ENCODE measurements around the gene MCTP1.
A peak's percentile ranks its signal among the peaks of the same experiment; 100 is the strongest.

Gene MCTP1

DNA sequence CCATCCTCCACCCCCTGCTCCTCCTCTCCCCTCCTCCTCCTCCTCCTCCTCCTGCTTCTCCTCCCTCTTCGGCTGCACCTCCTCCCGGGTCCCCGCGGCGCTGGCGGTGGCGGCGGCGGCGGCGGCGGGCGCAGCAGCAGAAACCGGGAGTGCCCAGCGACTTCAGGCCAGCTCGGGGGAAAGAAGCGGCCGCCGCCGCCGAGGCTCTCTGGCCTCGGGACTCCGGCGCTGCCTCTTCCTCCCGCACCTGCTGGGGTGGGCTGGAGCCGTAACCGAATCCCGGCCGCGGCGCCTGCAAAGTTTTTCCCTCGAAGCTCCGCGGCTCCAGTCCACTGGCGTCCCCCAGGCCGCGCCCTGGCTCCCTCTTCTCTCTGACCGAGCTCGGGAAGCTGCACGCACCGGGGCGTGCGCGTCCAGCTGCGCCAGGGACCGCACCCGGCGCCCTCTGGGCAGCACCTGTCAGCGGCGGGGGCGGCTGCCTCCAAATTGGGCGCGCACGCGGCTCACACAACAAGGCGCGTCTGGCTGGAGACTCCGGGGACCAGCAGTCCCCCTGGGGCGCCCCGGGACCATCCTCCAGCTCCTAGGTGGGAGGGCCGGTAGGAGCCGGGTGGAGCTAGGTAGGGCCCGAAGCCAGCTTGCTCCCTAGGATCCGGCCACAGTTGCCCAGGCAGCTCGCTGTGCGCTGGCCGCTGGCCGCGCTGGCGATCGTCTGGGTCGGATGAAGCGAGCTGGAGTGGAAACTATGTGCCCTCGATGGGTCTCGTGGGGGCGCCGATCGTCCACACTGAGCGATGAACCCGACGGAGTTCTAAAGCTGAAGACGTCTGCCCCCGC, at the start of gene MCTP1:
MCTP1 (minus strand) TSS at position 523 of the 837 bp plus-strand sequence.
- DNase-seq = peak in 1 of 2 experiments; percentile 9

DNA sequence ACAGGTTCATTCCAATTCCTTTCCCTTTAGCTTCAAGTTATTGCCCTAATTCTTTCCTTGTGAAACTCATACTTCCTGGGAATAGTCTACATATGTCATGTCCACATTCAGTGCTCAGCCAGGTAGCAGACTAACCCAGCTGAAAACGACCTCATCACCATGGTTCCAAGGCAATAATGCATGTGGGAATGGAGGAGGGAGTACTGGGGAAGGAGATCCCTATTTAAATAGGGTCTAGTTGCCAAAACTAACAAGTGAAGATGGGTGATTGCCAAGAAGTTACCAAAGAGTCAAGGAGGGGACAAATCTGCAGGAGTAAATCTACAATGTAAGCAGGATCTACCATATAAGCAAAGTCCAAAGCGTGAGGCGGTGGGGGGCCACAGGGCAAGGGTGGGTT, 47.3 kb upstream of the MCTP1 start:
- no peak for DNase-seq

DNA sequence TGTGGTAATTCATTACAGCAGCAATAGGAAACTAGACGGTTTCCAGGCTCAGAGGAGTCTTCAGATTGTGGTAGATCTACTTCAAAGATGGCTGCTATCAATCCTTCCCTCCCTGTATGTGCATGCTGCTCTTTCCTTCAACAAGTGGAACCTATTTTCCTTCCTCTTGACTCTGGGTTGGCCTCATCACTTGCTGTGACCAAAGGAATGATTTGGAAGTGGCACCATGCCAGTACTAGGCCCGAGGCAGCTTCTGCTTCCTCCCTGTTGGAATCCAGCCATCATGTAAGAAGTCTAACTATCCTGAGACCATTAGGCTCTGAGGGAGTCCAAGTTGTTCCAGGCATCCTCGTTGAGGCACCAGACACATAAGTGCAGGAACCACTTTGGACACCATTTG, 46.5 kb upstream of the MCTP1 start:
- no peak for DNase-seq

DNA sequence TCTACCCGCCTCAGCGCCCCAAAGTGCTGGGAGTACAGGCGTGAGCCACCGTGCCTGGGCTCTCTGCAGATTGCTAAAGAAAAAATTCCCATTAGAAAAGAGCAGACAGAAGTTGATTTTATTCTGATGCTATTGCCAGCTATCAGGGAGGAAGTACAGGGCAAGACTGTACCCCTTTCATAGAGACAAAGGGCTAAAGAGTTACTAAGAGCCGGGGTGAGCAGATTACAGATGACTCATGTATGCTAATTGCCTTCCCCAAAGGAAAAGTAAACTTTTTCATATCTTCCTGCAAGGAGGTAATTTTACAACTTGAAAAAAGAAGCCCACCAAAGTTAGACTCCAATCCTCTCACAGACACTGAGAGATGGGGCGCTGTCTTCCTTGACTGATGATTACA, 42.3 kb upstream of the MCTP1 start:
- DNase-seq = no peak

DNA sequence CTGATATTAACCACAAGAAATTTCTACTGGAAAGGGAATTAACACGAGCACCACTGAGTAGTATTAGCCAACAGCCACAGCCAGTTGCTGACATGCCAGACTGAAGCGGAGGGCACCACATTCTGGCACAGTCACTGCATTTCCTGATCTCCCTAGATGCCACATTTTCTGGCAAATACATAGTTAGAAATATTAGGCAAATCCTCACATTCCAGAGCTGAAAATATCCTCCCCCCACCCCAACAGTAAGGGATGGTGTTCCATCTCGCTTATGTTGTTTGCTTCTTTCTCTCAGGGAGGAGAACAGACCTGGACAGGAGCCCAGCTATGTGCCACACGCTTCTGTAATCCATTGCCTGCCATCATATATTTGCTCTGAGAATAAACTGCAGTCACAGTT, 32.8 kb upstream of the MCTP1 start:
- no peak for DNase-seq

DNA sequence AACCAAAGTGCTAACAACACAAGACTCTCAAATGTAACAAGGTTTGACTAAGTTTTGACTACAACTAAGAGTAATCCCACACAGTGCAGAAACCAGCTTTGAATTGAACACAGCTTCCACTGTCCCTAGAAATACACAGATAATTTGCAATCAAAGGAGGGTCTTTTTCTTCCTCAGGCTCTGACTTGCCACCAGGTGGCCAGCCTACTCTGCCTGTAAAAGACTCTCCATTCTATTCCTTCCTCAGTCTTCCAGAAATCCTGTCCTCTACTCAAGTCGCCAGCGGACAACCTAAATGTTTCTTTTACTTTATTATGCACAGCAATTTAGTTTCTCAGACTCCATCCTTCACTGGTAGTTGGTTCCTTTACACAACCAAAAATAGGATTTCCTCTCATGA, 32.2 kb upstream of the MCTP1 start:
- DNase-seq = no peak

DNA sequence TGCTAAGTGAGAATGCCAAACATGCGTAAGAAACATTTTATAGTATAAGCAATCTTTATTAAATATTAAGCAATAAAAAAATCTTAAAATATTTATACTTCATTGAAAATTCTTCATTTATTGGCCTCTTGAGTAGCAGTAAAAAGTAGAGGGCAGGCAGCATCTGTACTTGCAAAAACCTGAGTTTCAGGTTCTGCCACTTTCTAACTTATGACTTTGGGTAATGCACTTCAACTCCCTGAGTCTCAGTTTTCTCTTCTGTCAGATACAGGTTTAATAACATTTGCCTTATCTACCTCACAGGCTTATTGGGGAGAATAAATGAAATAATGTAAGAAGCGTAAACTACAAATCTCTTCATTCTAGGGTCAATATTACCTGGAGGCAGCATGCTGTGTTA, 19.8 kb upstream of the MCTP1 start:
- no peak for DNase-seq

DNA sequence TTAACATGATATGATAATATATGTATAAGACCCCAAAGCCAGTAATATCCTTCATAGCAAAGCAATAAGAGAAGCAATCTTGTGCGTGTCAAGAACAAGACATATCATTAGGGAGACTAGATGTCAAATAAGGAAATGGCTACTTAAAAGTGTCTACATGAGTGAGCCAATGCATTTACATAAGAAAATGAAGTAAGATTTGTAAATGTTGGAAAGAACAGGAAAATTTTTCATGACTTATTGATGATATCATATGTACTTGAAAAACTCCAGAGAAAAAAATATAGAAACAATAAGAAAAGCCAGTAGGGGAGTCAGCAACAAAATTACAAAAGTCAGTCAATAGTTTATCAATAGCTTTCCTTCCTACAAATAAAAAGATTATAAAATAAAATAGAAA, 13.8 kb upstream of the MCTP1 start:
- no peak for DNase-seq

DNA sequence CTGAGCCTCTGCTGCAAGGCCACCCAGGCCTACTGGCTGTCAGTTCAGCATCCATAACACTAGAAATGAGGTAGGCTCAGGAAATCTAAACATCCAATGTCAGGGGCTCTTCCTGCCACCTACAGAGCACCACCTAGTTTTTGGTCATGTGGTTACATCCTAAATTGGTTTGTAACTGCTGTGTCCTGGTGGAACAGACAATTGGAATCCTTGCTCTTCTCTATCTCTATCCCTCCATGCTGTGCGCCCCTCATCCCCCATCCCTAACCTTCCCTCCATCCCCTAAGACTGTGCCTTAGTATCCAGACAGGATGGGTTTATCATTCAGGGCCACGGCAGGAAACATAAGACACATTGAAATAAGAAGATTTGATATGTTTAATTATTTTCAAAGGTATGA, 11.4 kb upstream of the MCTP1 start:
- no peak for DNase-seq

DNA sequence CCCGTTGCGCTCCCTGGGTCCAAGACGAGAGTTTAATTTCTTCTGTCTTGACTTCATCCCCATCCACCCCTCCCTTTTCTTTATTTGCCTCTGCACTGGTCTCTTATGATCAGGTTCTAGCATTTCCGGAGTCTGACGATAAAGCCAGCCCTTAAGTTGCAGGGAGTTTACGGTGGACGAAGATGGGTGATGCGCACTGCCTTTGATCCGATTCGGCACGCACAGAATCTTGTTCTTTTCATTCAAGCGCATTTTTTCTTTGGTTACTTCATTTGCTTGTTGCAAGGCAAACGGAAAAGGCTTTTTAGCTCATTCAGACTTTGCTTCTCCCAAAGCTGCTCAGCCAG, 488 bp upstream of the MCTP1 start:
- no peak for DNase-seq

DNA sequence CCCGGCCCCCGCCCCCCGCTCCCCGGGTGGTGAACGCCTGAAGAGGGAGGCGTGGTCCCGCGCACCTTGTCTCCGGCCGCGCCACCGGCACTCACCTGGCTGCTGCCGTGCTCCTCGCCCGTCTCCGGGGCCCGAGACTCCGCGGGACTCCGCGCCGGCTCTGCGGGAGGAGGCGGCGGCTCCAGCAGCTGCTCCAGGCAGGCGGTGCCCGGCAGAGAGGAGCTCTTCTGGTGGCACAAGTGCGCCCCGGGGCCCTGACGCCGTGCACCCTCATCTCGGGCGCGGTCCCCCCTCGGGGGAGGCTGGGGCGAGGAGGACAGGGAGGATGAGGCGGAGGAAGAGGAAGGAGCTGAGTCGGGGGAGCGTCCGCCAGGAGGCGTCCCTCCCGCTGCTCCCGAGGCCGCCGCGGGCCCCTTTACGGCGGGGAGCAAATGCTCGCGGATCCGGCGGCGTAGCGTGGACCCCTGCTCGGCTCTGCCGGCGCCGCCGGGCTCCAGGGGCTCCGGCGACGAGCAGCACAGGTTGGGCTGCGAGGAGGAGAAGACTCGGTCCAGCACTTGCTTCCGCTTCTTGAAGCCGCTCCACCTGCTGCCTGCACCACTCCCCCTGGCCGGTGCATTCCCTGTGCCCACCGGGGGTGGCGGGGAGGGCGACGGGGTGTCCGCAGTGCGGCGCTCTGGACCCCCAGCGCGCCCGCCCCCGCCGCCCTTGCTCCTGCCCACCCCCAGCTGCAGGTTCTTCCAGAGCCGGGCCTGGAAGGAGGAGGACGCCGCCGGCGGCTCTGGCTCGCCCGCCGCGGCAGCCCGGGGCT, 928 bp downstream of the MCTP1 start:
- DNase-seq = peak in 1 of 2 experiments; percentile 46

DNA sequence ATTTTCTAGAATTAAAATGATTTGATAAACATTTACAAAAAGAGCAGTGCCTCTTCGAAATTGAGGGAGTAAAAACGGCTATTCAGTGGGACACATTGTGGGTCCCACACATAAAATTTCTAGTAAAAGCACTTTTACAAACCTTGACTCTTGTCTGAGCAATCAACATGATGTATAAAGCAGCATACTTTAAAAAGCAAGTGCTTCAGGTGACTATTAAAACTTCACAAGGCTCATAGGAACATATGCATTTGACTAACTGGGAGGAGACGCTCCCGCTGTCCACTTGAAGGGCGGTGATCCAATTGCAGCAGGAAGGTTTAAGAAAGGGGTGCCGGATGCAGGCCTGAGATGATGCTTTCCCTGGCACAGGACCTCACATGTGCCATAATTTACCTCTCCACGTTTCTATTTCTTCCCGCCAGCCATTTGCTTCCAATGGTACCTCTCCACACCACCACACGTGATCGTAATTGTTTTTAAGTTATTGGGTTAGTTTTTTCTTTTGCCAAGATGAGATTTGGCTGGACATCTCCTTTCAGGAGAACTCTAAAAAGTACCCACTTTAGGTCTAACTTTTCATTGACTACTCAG, 1.8 kb downstream of the MCTP1 start:
- DNase-seq = no peak

DNA sequence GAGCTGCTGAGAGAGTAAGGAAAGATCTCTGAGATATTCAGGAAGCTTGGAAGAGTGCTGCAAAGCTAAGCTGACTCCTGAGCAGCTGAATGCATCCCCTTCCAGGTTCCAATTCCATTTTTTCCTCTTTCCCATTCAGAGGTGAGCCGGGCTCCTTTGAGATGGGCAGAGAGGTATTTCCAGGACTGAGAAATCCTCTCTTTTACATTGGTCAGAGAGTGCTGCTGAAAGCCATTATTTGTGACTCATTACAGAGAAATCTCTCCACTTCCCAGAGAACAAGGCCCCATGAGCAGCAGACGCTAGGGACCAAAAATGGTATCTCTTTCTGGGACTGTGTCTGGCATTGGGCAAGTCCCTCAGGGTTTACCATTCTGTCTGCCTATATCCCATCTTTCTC, 3.7 kb downstream of the MCTP1 start:
- no peak for DNase-seq

DNA sequence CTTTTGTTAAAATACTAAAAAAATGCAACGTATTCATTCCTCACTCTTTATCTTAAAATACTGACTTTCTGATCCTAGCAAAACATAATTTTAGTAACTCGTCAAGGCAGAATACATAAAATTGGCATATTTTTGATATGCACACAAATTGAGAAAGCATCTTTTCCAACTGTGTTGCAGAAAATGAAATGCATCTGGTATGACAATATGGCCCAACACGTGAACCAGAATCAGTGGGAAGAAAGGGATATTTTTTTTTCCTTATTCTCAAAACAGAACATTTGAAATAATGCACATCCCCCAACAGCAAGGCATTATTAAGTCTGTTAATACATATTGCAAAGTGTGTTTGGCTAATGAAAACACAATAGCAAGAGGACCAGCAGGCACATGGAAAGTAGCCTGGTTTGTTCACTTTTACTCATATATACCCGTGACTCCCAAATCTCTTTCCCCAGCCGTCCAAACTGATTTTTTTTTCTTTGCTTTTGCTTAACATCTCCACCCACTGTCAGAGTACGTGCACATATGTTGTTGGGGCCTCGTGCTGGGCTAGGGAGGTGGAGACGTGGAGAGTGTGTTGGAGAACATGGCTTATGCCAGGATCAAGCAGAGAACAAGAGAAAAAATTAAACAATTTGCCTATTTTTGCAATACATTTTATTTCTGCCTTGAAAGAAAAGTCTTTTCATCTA, 4.3 kb downstream of the MCTP1 start:
- no peak for DNase-seq

DNA sequence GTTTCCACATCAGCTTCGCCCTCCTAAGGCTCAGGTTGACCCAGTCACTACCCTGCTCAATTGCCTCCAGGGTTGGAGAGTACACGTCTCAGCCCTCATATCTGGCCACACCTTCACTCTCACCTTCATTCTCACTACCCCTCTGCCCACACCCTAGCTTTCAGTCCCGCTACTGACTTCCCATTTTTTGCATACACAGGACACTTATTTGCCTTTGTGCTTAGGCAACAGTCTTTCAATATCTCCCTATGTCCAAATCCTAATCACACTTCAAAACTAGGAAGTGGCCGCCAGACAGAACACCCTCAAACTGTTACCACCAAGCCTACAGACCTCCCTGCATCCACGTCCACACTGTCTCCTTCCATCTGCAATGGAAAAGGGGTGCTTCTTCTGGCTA, 10.9 kb downstream of the MCTP1 start:
- DNase-seq = no peak

DNA sequence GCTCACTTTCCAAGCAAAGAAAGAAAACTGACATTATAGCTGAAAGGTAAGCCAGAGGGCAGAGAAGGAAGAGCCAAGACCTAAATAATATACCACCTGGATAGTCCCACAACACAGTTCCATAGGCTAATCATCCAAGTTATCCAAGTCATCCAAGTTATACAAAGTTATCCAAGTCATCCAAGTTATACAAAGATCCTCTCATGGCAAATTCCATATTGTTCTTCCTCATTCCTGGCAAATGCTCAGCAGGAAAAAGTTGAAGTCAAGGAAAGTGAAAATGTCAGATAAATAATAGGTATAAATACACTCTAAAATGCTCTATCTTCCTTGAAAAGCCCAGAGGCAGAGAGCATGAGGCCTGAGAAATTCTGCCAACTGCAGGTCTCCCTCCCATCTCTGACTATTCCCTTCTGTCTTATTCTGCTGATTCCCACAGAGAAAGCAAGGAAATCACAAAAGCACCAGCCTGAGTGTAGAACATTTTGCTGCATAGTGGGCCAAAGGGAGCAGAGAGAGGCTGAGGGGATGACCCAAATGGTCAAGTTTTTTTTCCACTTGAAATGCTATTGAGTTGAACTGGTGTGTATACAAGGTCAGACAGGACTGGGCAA, 12.5 kb downstream of the MCTP1 start:
- no peak for DNase-seq

DNA sequence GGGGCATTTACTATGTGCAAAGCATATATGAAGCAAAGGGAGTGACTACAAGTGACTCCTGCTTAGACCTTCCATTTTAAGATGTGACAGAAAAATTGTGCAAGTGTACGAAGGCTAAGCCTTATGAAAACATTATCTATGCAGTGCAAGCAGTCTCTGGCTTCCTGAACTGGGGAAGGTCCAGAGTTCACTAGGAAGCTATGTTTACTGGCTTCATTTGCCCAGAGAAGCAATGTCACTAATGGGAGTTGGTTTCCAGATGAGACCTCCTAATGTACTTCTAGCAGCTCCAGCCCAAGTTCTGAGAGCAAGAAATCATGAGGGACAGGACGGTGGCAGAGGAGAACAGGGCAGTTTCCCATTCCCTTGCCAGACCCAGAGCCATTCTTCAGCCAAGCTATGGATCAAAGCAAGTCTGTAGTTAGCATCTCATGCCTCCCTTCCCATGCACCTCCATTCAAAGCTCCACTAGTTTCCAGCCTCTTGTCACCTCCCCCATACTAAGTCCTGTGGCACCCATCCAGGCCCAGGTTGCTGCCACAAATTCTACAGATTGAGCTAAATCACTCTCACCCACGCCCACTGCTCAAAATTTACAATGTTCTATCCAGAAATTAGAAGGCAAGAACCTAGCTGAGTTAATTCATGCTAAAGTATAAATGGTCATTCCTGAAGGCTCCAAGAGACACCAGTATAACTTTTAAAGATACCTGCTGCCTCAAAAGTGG, 21.8 kb downstream of the MCTP1 start:
- DNase-seq = no peak

DNA sequence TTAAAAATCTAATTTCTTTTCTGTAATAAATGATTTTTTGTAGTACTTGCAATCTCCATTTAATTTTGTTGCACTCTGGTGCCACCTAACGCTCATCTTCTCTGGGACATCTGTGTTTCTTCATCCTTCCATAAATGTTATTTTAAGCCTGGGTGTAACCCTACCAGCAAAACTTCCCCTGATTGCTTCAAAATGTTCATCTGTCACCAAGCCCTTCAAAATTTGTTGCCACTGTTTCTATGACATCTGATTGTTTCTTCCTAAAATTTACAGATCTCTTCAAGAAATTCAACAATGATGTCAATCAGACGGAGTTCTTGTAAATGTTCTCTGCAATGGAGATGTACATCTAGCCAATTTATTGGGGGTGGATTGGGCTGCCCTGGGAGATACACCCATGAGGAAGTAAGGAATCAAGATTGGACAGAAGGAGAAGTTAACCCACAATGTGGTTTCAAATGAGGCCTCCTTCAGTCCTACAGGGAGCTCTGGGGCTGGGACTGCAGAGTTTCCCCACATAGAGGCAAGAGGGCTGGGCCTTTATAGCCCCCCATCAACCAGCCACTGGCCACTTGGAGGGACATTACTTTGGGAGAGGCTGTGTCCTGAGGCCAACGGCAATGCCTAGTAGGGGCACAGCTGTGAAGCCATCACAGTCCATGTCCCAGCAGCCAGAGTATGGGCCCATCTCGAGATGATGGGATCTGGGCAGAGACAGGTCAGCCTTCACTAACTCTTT, 23.3 kb downstream of the MCTP1 start:
- DNase-seq = no peak

DNA sequence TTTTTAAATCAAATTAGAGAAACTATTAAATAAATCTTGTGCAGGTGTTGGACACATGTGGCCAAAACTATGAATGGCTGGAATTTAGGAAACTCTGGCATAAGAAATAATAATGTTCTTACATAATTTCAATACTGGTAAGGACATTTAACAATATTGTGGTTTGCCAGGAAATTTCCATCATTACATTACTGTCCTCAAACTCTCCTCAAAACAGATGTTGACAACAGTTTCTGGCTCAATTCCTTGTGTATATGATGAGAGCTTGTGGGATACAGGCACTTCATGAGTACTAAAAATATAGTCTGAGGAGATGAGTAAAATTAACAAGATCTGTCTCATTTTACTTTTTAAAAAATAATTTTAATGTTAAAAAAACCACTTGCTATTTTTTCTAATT, 27.9 kb downstream of the MCTP1 start:
- DNase-seq = no peak

DNA sequence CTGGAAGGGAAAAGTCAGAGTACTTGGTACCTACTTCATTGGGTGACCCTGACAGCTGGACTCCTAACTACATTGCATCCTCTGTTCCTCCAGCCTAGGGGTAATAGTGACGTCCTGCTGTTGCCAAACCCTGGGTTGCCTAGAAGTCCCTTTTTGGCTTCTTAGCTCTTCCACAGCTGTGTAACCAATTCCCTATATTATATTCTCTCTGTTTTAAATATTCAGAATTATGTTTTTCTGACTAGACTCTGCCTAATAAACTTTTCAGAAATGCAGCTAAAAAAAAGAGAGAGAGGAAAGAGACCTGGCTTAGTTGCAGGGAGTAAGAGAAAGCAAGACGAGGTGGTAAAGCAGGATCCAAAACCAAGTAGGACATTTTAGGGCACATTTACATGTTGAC, 28.4 kb downstream of the MCTP1 start:
- no peak for DNase-seq

DNA sequence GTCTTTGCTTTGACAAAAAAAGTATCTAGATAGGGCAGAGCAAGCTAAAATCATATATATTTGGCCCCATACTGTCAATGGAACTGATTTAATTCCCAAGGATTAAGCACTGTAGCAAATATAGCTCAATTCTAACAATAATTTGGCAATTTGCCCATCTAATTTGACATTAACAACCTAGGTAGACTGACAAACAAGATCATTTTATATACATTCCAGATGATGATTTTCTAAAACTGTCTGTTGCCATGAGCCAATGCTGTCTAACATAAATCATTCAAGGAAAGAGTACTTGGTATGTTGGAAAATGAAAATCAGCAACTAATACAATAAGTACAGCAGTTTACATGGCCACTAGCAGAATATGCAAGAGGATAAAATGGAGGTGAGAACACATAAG, 32.1 kb downstream of the MCTP1 start:
- no peak for DNase-seq

DNA sequence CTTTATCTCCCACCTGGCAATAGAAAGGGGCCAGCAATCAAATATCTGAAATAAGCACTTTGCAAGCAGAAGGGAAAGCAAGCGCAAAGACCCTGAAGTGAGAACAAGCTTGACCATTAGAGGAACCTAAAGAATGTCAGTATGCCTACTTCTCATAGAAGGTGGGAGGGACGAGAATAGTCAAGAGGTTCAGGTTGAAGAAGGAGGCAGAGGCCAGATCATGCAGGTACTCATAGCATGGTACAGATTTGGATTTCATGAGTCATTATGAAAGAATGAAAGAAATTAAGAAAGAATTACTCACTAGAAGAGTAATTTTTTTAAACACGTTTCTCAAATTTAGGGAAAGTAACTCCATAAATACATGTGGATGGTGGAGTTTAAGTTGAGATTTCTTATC, 33.7 kb downstream of the MCTP1 start:
- DNase-seq = no peak
